ENCODE results near the gene SNX25.

The SNX25 gene

GRCh38 chr4:185341841-185342240 lies 132.4 kb downstream of the SNX25 start:
- no peak for TF ChIP-seq CTCF (IDR thresholded peaks at IDR 0.05; ENCODE audit: borderline replicate concordance, control extremely low read depth, extremely low read depth, insufficient read depth, missing control alignments)
- peak; percentile 43 for DNase-seq (ENCODE audit: low spot score)
- in situ Hi-C loops (cut with MboI; ENCODE audit: low sequenced_read_pairs, unreplicated experiment): no loop called here

GRCh38 chr4:185343726-185344581 lies 134.6 kb downstream of the SNX25 start:
- TF ChIP-seq CTCF (IDR thresholded peaks at IDR 0.05; ENCODE audit: borderline replicate concordance, control extremely low read depth, extremely low read depth, insufficient read depth, missing control alignments): no peak
- no peak for DNase-seq (ENCODE audit: low spot score)
- in situ Hi-C loops (cut with MboI; ENCODE audit: low sequenced_read_pairs, unreplicated experiment): no loop called here

GRCh38 chr4:185344743-185345538 lies 135.5 kb downstream of the SNX25 start:
- TF ChIP-seq CTCF (IDR thresholded peaks at IDR 0.05; ENCODE audit: borderline replicate concordance, control extremely low read depth, extremely low read depth, insufficient read depth, missing control alignments): no peak
- in situ Hi-C loops (cut with MboI; ENCODE audit: low sequenced_read_pairs, unreplicated experiment): no loop called here
- DNase-seq (ENCODE audit: low spot score): peak; percentile 46

GRCh38 chr4:185346975-185347601 lies 137.7 kb downstream of the SNX25 start:
- no peak for TF ChIP-seq CTCF (IDR thresholded peaks at IDR 0.05; ENCODE audit: borderline replicate concordance, control extremely low read depth, extremely low read depth, insufficient read depth, missing control alignments)
- in situ Hi-C loops (cut with MboI; ENCODE audit: low sequenced_read_pairs, unreplicated experiment): no loop called here
- DNase-seq (ENCODE audit: low spot score): no peak

GRCh38 chr4:185351691-185352090 lies 142.3 kb downstream of the SNX25 start:
- TF ChIP-seq CTCF (IDR thresholded peaks at IDR 0.05; ENCODE audit: borderline replicate concordance, control extremely low read depth, extremely low read depth, insufficient read depth, missing control alignments): no peak
- DNase-seq (ENCODE audit: low spot score): no peak
- in situ Hi-C loops (cut with MboI; ENCODE audit: low sequenced_read_pairs, unreplicated experiment): no loop called here

- no peak for TF ChIP-seq CTCF (IDR thresholded peaks at IDR 0.05; ENCODE audit: borderline replicate concordance, control extremely low read depth, extremely low read depth, insufficient read depth, missing control alignments)
- in situ Hi-C loops (cut with MboI; ENCODE audit: low sequenced_read_pairs, unreplicated experiment): no loop called here
- DNase-seq (ENCODE audit: low spot score): no peak
Observed at GRCh38 chr4:185352202-185352601, 142.8 kb downstream of the SNX25 start.
